Measurements from ENCODE around the gene CASKIN1.
"Not testable (repeated sequence)": the region's sequence is repeated elsewhere in the genome, so short reads cannot be mapped to it uniquely, and the experiment has no call there.

The CASKIN1 gene

DNA sequence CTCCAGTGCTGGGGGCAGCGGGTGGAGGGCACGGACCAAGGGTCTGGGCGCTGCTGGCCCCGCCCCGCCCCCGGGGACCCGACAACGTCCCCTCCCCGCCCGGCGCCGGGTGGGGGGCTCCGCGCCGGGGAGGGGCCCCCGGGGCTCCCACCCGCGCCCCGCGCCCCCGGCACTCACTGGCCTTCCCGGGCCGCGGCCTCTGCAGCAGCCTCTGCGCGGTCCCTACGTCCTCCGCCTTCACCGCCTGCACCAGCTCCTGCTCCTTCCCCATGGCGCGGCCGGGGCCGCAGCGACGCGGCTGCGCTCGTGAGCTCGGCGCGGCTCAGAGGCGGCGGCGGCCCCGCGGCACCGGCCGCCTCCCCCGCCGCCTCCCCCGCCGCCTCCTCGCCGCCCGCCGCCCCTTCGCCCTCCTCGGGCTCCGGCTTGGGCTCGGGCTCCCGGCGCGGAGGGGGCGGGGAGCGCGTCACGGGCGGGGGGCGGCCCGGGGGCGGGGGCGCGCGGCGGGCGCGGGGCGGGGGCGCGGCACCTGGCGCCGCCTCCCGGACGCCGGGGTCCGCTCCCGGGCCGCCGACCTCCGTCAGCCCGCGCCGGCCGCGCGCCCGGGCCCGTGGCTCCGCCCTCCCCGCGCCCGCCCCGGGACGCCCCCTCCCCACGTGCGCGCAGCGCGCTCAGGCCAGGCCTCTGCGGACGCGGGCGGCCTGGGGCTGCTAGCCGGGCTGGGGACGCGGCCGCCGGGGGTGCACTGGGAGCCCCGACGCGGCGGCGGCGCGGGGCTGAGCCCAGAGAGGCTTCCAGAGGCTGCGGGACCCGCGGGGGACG is at the start of gene CASKIN1:
Gene CASKIN1 (minus strand): TSS at position 444 of the 819 bp plus-strand sequence. CDS start 173 bp downstream, at position 271.
- no peak for DNase-seq

DNA sequence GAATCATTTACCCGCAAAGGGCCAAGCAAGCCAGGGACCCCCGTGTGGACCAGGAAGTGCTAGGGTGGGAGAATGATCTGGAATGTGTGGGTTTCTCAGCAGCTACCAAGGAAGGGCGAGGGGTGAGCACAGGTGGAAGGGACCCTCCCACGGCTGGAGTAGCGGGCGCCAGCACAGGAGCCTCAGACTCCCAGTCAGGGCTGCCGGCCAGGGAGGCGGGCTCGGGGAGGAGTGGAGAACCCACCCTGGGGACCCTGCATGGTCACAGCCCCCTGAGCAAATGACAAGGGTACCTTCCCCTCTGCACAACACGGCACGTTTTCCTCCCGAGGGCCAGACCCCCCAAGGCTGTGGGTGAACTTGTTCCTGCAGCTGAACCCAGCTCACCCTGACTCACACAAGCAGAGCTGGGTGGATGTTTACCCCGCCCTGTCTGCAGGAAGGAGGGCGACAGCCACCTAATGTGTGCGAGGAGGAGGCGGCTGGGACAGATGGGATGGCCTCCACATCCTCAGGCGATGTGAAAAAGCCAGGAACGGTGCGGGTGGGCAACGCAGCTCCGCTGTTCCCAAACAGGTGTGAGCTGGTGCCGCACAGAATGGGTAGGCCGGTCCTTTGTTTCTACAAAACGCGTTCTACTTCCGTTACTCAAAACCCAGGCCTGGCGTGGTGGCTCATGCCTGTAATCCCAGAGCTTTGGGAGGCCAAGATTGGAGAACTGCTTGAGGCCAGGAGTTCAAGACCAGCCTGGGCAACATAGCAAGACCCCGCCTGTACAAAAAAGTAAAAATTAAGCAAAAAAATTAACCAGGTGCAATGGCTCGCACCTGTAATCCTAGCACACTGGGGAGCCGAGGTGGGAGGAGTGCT is 48.8 kb upstream of the CASKIN1 start:
- DNase-seq, result no peak

GRCh38 chr16:2244301-2244700 is 47.9 kb upstream of the CASKIN1 start:
- no peak for DNase-seq

DNA sequence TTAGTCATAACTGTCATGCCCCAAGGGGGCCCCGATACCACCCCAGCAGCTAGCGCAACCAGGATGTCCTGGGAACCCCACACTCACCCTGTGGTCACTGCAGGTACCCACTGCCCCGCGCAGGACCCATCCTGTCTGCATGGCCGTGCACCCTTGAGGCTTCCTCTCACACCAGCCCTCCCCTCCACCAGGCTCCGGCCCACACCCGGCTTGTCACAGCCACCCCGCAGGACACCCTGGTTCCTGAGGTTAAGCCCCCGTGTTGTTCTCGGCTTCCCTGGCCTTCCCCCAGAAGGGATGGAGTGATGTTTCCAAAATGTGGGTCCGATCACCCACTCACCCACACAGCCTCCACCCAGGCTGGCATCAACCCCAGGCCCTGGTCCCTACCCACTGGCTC is 47.4 kb upstream of the CASKIN1 start:
- no peak for DNase-seq

GRCh38 chr16:2243031-2243528 is 46.7 kb upstream of the CASKIN1 start:
- no peak for DNase-seq

DNA sequence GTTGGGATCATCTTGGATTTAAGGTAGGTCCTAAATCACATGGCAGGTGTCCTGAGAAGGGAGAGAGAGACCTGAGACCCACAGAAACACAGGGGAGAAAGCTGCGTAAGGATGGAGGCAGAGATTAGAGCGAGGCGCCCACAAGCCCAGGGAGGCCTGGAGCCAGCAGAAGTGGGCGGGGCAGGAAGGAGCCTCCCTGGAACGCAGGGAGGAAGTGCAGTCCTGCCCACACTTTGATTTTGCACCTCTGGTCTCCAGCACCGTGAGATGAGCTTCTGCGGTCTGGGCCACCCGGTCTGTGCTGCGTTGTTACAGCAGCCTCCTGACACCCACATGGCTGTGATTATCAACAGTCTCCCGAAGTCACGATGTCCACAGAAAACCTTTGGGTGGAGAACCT is 46.2 kb upstream of the CASKIN1 start:
- no peak for DNase-seq

GRCh38 chr16:2240331-2240730 is 43.9 kb upstream of the CASKIN1 start:
- not testable (repeated sequence) for DNase-seq

GRCh38 chr16:2238838-2239675 is 42.7 kb upstream of the CASKIN1 start:
- no peak for DNase-seq

GRCh38 chr16:2238150-2238837 is 41.9 kb upstream of the CASKIN1 start:
- no peak for DNase-seq

- DNase-seq, result no peak
Measured at GRCh38 chr16:2237493-2238149, 41.2 kb upstream of the CASKIN1 start.

DNA sequence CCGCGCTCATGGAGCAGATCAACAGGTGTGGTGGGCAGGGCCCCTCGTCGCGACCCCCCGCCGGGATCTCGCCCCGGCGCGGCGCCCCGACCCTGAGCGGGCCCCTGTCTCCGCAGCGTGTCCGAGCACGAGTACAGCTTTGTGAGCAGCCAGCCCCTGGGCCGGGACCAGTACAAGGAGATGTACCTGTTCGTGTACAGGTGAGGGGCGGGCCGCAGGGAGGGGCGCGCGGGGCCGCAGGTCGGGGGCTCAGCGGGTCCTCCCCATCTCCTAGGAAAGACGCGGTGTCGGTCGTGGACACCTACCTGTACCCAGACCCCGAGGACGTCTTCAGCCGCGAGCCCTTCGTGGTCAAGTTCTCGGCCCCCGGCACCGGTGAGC is 40.7 kb upstream of the CASKIN1 start:
- DNase-seq, result no peak

- no peak for DNase-seq
Measured at GRCh38 chr16:2236337-2237101, 40.1 kb upstream of the CASKIN1 start, which contains the start of gene DNASE1L2. Gene DNASE1L2 (plus strand): TSS chr16:2236444. CDS start chr16:2236817, 373 bp downstream.

DNA sequence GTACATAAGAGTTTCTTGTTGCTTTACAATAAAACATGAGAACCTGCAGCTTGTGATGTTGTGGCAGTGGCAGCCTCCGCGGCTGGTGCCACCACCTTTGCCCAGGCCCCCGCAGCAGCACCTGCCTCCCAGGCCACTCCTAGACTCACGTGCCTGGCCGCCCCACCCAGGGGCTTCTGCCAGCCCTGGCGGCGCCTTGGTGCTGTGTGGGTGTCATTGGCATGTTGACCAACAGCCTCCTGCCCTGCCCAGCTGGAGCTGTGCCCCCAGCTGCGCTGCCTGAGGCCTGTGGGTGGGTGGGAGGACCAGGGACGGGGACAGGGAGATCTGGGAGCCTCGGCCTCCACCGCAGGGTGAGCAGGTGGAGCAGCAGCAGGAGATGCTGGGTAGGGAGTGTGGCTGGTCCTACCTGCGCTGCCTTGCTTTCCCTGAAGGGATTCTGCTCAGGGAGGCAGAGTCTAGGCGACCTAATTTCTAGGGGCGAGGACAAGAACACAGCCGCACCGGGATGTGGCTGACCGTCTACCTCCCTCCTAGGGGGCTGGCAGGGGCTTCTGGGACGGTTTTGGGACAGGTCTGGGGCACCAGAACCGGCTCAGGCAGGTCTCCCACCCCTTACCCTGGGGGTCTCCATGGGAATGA is 39.4 kb upstream of the CASKIN1 start:
- DNase-seq, result no peak

- DNase-seq, result no peak
Measured at GRCh38 chr16:2235234-2235651, 38.8 kb upstream of the CASKIN1 start.

GRCh38 chr16:2234813-2235170 is 38.4 kb upstream of the CASKIN1 start:
- no peak for DNase-seq

DNA sequence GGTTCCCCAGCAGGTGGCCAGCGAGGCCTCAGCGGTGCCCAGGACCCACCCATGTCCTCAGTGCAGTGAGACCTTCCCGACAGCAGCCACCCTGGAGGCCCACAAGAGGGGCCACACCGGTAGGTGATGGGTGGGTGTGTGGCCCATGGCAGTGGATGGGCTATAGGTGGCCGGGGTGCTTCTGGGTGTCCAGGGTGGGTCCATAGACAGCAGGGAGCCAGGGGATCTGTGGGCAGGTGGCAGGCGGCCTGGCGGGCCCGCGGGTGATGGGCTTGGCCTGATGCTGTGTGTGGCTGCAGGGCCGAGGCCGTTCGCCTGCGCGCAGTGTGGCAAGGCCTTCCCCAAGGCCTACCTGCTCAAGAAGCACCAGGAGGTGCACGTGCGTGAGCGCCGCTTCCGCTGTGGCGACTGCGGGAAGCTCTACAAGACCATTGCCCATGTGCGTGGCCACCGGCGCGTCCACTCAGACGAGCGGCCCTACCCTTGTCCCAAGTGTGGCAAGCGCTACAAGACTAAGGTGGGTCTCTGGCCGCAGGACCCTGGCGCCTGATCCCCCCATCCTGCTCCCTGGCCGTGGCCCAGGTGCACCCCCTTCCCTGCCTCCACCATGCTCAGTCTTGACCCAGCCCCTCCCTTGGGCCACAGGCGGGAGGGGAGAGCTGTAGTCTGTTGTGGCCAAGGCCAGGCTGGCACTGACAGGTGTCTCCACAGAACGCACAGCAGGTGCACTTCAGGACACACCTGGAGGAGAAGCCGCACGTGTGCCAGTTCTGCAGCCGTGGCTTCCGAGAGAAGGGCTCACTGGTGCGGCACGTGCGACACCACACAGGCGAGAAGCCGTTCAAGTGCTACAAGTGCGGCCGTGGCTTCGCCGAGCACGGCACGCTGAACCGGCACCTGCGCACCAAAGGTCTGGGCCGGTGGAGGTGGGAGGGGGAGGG is 37.7 kb upstream of the CASKIN1 start:
- no peak for DNase-seq

- no peak for DNase-seq
Measured at GRCh38 chr16:2233046-2233775, 36.8 kb upstream of the CASKIN1 start.
